Measurements from ENCODE around the gene NETO1. TPM values are rescaled to one million over a fixed set of nuclear protein-coding genes. Genes with fewer than 3 reads are reported as not detected.

The NETO1 gene
- total RNA-seq, 6 experiments from 2014 or later = not detected

GRCh38 chr18:72704202-72704601, 163.6 kb downstream of the NETO1 start:
- Mint-ChIP-seq H3K4me1 (ENCODE audit: low read depth) (no peaks in the 10 kb centered on the region), H3K36me3 (ENCODE audit: low read depth) (no peaks in the 10 kb centered on the region), H3K27ac (no peak overlapping the region), H3K9me3 (no peaks in the 10 kb centered on the region), H3K27me3 (ENCODE audit: insufficient read depth) (peaks cover 2% of the 10 kb centered on the region), H3K4me3 (no peak overlapping the region)
- no peak for DNase-seq
- TF ChIP-seq CTCF (IDR thresholded peaks at IDR 0.05) = no peak

GRCh38 chr18:72700961-72701710, 166.7 kb downstream of the NETO1 start:
- peak; percentile 80 for TF ChIP-seq CTCF (IDR thresholded peaks at IDR 0.05)
- no peaks in the 10 kb centered on the region for H3K36me3 Mint-ChIP-seq (ENCODE audit: low read depth)
- H3K9me3 Mint-ChIP-seq = no peaks in the 10 kb centered on the region
- no peak for DNase-seq
- no peaks in the 10 kb centered on the region for H3K4me1 Mint-ChIP-seq (ENCODE audit: low read depth)
- peaks cover 2% of the 10 kb centered on the region for H3K27me3 Mint-ChIP-seq (ENCODE audit: insufficient read depth)
- no peak overlapping the region for H3K4me3 Mint-ChIP-seq
- H3K27ac Mint-ChIP-seq = no peak overlapping the region

- Mint-ChIP-seq H3K4me1 (ENCODE audit: low read depth) (no peaks in the 10 kb centered on the region), H3K36me3 (ENCODE audit: low read depth) (no peaks in the 10 kb centered on the region), H3K27ac (no peak overlapping the region), H3K27me3 (ENCODE audit: insufficient read depth) (no peaks in the 10 kb centered on the region; the same call in 1 of the 2 replicates), H3K9me3 (0 out of 2 replicates have a peak, but pooled peaks cover 3% of the 10 kb centered on the region), H3K4me3 (no peak overlapping the region)
- TF ChIP-seq CTCF (IDR thresholded peaks at IDR 0.05) = no peak
- DNase-seq = no peak
Observed at GRCh38 chr18:72697706-72698105, 170.1 kb downstream of the NETO1 start.

- no peaks in the 10 kb centered on the region; the same call in 1 of the 2 replicates for H3K27me3 Mint-ChIP-seq (ENCODE audit: insufficient read depth)
- no peak overlapping the region for H3K27ac Mint-ChIP-seq
- no peaks in the 10 kb centered on the region for H3K4me1 Mint-ChIP-seq (ENCODE audit: low read depth)
- DNase-seq = no peak
- no peak overlapping the region for H3K4me3 Mint-ChIP-seq
- no peak for TF ChIP-seq CTCF (IDR thresholded peaks at IDR 0.05)
- H3K36me3 Mint-ChIP-seq (ENCODE audit: low read depth) = no peaks in the 10 kb centered on the region
- 0 out of 2 replicates have a peak, but pooled peaks cover 3% of the 10 kb centered on the region for H3K9me3 Mint-ChIP-seq
Observed at GRCh38 chr18:72692595-72692994, 175.2 kb downstream of the NETO1 start.

Small RNAs within 50 kb of the gene (microRNA-seq; reads per million reads assigned to microRNA genes)
- not detected for gene MIR548AV

All from HFFc6 (cell line).